CD4-positive, alpha-beta T cell treated with Interleukin-21 for 1 hour (primary cell): ENCODE data around the gene DCUN1D5.
A peak's percentile ranks its signal among the peaks of the same experiment; 100 is the strongest.

Experiments used
- DNase-seq: peaks from one replicate; pipeline ENCODE4 v3.0.0-alpha.2; 2020

The DCUN1D5 gene

GRCh38 chr11:103091801-103092524 lies at the start of gene DCUN1D5:
Gene DCUN1D5, minus strand, starts transcription at chr11:103092160. Its CDS starts 288 bp downstream, at chr11:103091872.
- peak; percentile 95 for DNase-seq

- DNase-seq: no peak
Observed at GRCh38 chr11:103125462-103125861, 33.5 kb upstream of the DCUN1D5 start.

GRCh38 chr11:103114836-103115235 lies 22.9 kb upstream of the DCUN1D5 start:
- DNase-seq: no peak

GRCh38 chr11:103112364-103112763 lies 20.4 kb upstream of the DCUN1D5 start:
- DNase-seq: no peak

GRCh38 chr11:103111400-103111799 lies 19.4 kb upstream of the DCUN1D5 start:
- no peak for DNase-seq

- DNase-seq: peak; percentile 10
Observed at GRCh38 chr11:103110391-103110790, 18.4 kb upstream of the DCUN1D5 start.

- DNase-seq: no peak
Observed at GRCh38 chr11:103109818-103110388, 17.9 kb upstream of the DCUN1D5 start.

- peak; percentile 88 for DNase-seq
Observed at GRCh38 chr11:103108933-103109817, 17.2 kb upstream of the DCUN1D5 start, which contains the start of gene DYNC2H1. Gene DYNC2H1, plus strand, starts transcription at chr11:103109426. Its CDS starts 149 bp downstream, at chr11:103109575.

- no peak for DNase-seq
Observed at GRCh38 chr11:103097279-103097678, 5.3 kb upstream of the DCUN1D5 start.

- DNase-seq: peak; percentile 19
Observed at GRCh38 chr11:103091064-103091800, 728 bp downstream of the DCUN1D5 start.

- DNase-seq: no peak
Observed at GRCh38 chr11:103086461-103086860, 5.5 kb downstream of the DCUN1D5 start.

- DNase-seq: no peak
Observed at GRCh38 chr11:103085758-103086365, 6.1 kb downstream of the DCUN1D5 start.

- DNase-seq: no peak
Observed at GRCh38 chr11:103079833-103080232, 12.1 kb downstream of the DCUN1D5 start.

- DNase-seq: no peak
Observed at GRCh38 chr11:103078710-103079109, 13.2 kb downstream of the DCUN1D5 start.

- no peak for DNase-seq
Observed at GRCh38 chr11:103077554-103077953, 14.4 kb downstream of the DCUN1D5 start.

GRCh38 chr11:103076361-103076760 lies 15.6 kb downstream of the DCUN1D5 start:
- no peak for DNase-seq

- DNase-seq: no peak
Observed at GRCh38 chr11:103071008-103071407, 21.0 kb downstream of the DCUN1D5 start.

GRCh38 chr11:103070142-103070541 lies 21.8 kb downstream of the DCUN1D5 start:
- peak; percentile 24 for DNase-seq

- DNase-seq: peak; percentile 14
Observed at GRCh38 chr11:103069367-103069766, 22.6 kb downstream of the DCUN1D5 start.

- no peak for DNase-seq
Observed at GRCh38 chr11:103067118-103067517, 24.8 kb downstream of the DCUN1D5 start.

GRCh38 chr11:103061656-103062055 lies 30.3 kb downstream of the DCUN1D5 start:
- DNase-seq: no peak

GRCh38 chr11:103055221-103055890 lies 36.6 kb downstream of the DCUN1D5 start:
- peak; percentile 51 for DNase-seq
